Effector memory CD8-positive, alpha-beta T cell (primary cell): Measurements from ENCODE around the gene CACNA2D1.

Source experiments
- ATAC-seq: fragments of 150-1000 bp; cut with Tn5 transposase; replicated peaks from 2 replicates; pipeline ENCODE4 v1.10.0; 2021; ENCODE audit warnings: mild to moderate bottlenecking, moderate library complexity
- DNase-seq, 3 experiments: peaks; one replicate each; pipeline ENCODE4 v3.0.0; 2021
- H3K27ac Mint-ChIP-seq, 2 donors: one replicate each; pipeline ENCODE4 v1.8.0; 2022; ENCODE audit warnings: mild to moderate bottlenecking in 2 of 2, mixed read lengths in 2 of 2, moderate library complexity in 2 of 2
- H3K27me3 Mint-ChIP-seq, 2 donors: one replicate each; pipeline ENCODE4 v1.8.0; 2022; ENCODE audit warnings: mixed read lengths in 2 of 2
- H3K36me3 Mint-ChIP-seq: one replicate; pipeline ENCODE4 v1.8.0; 2022; ENCODE audit warnings: mild to moderate bottlenecking, moderate library complexity, mixed read lengths; ENCODE audit not compliant: insufficient read depth
- H3K4me1 Mint-ChIP-seq, 2 donors: one replicate each; pipeline ENCODE4 v1.8.0; 2022; ENCODE audit warnings: low read depth in 2 of 2, mixed read lengths in 2 of 2
- H3K4me3 Mint-ChIP-seq, 2 donors: one replicate each; pipeline ENCODE4 v1.8.0; 2022; ENCODE audit warnings: mild to moderate bottlenecking in 2 of 2, mixed read lengths in 2 of 2, moderate library complexity in 2 of 2
- H3K9me3 Mint-ChIP-seq, 2 donors: one replicate each; pipeline ENCODE4 v1.8.0; 2022; ENCODE audit warnings: mixed read lengths in 2 of 2
- total RNA-seq, 9 experiments: gene quantifications; one replicate each; lab custom pipeline; 2026; lab: John Stamatoyannopoulos, UW

The CACNA2D1 gene
- 0 to 2.2 (median 0) reads per million in 9 experiments for total RNA-seq

DNA sequence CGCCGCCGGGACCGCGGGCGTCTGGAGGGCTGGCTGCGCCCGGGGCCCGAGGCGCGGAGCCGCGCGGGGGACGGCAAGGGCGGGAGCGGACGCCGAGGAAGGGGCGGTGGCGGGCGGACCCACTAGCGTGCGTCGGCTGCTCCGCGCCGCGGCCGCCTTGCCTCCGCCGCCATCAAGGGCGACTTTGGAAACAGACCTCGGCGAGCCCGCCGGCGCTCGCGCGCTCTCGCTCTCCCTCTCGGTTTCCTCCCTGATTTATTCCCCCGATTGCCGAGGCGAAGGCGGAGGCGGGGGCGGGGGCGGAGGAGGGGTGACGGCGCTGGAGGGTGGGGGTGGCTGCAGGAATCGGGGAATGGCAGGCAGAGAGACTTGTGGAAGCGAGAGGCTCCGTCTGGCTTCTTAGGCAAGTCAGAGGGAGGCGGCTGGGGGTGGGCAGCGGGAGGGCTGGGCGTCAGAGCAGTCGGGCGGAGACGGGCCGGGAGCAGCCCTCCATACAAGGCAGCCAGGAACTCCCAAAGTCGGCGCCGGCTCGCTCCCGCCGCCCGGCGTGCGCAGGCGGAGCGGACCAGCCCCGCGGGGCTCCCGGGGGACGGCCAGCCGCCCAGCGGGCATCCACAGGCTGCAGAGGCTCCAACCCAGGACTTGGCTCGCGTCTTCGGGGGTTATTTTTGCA, at the start of gene CACNA2D1:
Gene CACNA2D1, minus strand, starts transcription at position 231 of the 673 bp plus-strand sequence.
- no peak for ATAC-seq
- Mint-ChIP-seq H3K4me3 (peak within 1 kb of the TSS; percentile 46 to 58), H3K9me3 (peaks cover 0 to 3% of the 10 kb centered on the region in 2 donors), H3K36me3 (peaks cover 3% of the 10 kb centered on the region), H3K27me3 (peaks cover 6 to 34% of the 10 kb centered on the region in 2 donors), H3K4me1 (peaks cover 0 to 5% of the 10 kb centered on the region in 2 donors), H3K27ac (no peak within 1 kb of the TSS)
- no peak for DNase-seq

DNA sequence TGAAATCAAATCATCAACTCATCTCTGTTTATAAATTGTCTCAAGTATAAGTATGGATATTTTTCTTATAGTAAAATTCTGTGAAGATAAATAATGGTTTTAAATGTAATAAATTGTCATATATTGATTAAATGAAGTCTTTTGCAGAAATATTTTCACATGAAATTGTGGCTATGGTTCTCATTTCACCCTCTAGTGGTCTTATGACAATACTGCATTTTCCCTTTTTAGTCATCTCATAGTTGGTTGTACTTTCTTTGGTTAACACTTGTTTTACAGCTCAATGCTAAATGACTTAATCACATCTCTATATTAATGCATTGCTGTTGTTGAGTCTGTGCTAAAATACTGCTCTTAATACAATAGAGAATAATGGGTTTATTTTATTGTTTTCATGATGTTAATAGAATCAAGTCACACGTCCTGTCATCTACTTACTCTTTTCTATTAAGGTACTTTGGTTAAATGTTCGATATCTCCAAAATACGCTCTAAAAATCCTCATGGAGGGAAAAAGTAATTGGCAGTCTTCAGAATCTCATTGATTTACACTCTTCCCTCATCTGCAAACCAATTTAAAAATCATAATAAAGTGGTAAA, 38.0 kb upstream of the CACNA2D1 start:
- Mint-ChIP-seq H3K36me3 (no peaks in the 10 kb centered on the region), H3K27ac (no peak overlapping the region), H3K4me3 (no peak overlapping the region), H3K27me3 (no peaks in the 10 kb centered on the region), H3K4me1 (no peaks in the 10 kb centered on the region), H3K9me3 (peaks cover 0 to 4% of the 10 kb centered on the region in 2 donors)
- ATAC-seq (no peak), DNase-seq (no peak)

DNA sequence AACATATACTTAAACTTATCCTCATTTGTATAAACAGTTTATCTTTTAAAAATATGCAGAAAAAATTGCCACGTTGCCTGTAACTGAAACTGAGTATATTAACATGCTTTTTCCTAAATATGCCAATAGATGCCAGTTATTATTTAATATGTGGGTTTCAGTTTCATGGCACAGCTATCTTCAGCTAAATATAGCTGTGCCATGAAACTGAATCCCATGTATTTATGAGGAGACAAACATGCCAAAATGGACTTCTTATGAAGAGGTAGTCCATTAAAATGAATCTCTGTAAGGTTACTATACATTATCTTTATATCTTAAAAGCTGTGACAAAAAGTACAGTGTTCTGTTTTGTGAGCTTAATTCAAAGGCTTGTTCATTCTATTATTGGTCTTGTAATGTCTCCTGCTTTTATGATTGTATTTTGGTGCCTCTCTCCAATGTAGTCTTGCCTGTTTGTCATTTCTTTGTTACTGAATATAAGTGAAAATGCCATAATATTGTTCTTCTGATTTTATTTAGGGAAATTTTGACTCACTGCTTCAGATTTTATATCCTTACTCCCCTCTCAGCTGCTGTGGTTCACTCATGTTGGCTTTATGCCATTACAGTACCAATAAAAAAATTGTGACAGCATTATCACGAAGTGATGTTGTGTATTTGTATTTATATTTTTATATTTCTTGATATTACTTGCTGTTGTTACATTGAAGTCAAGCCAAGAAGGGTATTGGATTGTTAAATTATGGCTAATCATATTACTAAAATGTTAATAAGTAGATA, 34.3 kb upstream of the CACNA2D1 start:
- ATAC-seq: no peak

DNA sequence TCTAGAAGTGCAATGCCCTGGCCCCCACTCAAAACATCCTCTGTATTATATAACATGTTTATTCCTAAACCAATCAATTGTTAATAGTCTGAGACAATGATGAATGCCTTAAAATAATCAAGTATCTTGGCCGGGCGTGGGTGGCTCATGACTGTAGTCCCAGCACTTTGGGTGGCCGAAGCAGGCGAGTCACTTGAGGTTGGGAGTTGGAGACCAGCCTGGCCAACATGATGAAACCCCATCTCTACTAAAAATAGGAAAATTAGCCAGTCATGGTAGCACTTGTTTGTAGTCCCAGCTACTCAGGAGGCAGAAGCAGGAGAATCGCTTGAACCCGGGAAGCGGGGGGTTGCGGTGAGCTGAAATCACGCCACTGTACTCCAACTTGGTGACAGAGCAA, 29.4 kb upstream of the CACNA2D1 start:
- no peaks in the 10 kb centered on the region for H3K27me3 Mint-ChIP-seq
- no peak for ATAC-seq
- H3K4me1 Mint-ChIP-seq: no peaks in the 10 kb centered on the region
- H3K4me3 Mint-ChIP-seq: no peak overlapping the region
- no peaks in the 10 kb centered on the region for H3K36me3 Mint-ChIP-seq
- DNase-seq: no peak
- no peak overlapping the region for H3K27ac Mint-ChIP-seq
- H3K9me3 Mint-ChIP-seq: peaks cover 0 to 3% of the 10 kb centered on the region in 2 donors

More for the DNA sequence above, 34.3 kb upstream of the CACNA2D1 start:
- no peaks in the 10 kb centered on the region for H3K4me1 Mint-ChIP-seq
- peaks cover 0 to 4% of the 10 kb centered on the region in 2 donors for H3K9me3 Mint-ChIP-seq
- no peak for DNase-seq
- no peaks in the 10 kb centered on the region for H3K27me3 Mint-ChIP-seq
- H3K36me3 Mint-ChIP-seq: no peaks in the 10 kb centered on the region
- no peak overlapping the region for H3K4me3 Mint-ChIP-seq
- no peak overlapping the region for H3K27ac Mint-ChIP-seq

GRCh38 chr7:82471351-82472020, 27.9 kb upstream of the CACNA2D1 start:
- ATAC-seq (no peak), DNase-seq (no peak)
- Mint-ChIP-seq H3K4me3 (no peak overlapping the region), H3K36me3 (no peaks in the 10 kb centered on the region), H3K4me1 (no peaks in the 10 kb centered on the region), H3K27me3 (no peaks in the 10 kb centered on the region), H3K27ac (no peak overlapping the region), H3K9me3 (peaks cover 0 to 3% of the 10 kb centered on the region in 2 donors)

DNA sequence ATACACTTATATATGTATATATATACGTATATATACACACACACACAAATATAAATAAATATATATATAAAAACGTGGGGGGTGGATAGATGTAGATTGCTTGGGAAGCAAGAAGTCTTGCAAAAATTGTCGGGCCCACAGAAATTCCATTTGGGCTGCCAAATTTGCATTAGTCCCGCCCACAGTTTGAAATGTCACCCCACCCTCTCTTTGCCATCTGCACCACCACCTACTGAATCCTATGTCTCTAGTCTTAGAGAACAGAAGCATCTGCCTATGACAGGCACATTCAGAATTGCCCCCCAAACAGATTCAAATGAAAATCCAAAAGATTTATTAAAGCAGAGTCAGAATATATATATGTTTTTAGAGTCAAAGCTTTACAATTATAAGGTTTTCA, 25.6 kb upstream of the CACNA2D1 start:
- Mint-ChIP-seq H3K36me3 (no peaks in the 10 kb centered on the region), H3K9me3 (peaks cover 0 to 5% of the 10 kb centered on the region in 2 donors), H3K4me1 (no peaks in the 10 kb centered on the region), H3K27me3 (no peaks in the 10 kb centered on the region), H3K4me3 (no peak overlapping the region), H3K27ac (no peak overlapping the region)
- ATAC-seq: no peak
- no peak for DNase-seq

DNA sequence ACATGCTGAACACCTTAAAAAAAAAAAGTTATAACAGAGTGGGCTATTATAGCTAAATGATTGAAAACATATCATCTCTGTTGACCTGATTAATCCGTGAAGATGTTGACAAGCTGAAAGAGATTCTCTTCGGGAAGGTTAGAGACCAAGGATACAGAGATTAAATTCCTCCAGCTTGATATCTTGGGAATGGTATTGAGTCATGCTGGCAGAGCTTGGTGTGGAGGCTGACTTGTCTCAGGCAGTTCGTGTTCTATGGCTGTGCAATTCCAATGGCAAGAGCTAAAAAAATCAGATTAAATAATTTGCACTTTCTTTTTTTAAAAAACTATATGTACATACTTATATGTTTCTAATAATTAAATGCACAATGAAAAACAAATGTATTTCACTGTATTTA, 24.9 kb upstream of the CACNA2D1 start:
- Mint-ChIP-seq H3K36me3 (no peaks in the 10 kb centered on the region), H3K4me3 (no peak overlapping the region), H3K4me1 (no peaks in the 10 kb centered on the region), H3K9me3 (peaks cover 0 to 4% of the 10 kb centered on the region in 2 donors), H3K27me3 (no peaks in the 10 kb centered on the region), H3K27ac (no peak overlapping the region)
- DNase-seq (no peak), ATAC-seq (no peak)

GRCh38 chr7:82467020-82467419, 23.4 kb upstream of the CACNA2D1 start:
- DNase-seq (no peak), ATAC-seq (no peak)
- H3K4me1 Mint-ChIP-seq: no peaks in the 10 kb centered on the region
- H3K36me3 Mint-ChIP-seq: no peaks in the 10 kb centered on the region
- peaks cover 0 to 5% of the 10 kb centered on the region in 2 donors for H3K9me3 Mint-ChIP-seq
- no peak overlapping the region for H3K4me3 Mint-ChIP-seq
- no peaks in the 10 kb centered on the region for H3K27me3 Mint-ChIP-seq
- H3K27ac Mint-ChIP-seq: no peak overlapping the region

DNA sequence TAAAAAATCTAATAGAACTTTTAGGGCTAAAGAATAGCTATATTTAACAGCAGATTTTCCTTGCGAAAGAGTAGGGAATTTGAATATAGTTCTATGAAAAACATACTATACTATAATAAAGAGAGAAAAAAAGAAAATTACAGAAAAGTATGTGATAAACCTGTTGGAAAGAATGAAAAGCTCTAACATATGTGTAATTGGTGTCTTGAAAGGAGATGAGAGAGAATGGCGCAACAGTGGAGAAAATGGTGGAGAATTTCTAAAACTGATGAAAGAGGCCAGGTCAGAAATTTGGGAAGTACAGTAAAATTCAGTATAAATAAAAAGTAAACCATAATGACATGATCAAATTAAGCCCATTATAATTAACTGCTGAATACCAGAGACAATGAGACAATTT, 20.8 kb upstream of the CACNA2D1 start:
- Mint-ChIP-seq H3K36me3 (no peaks in the 10 kb centered on the region), H3K4me1 (no peaks in the 10 kb centered on the region), H3K4me3 (no peak overlapping the region), H3K9me3 (peaks cover 0 to 7% of the 10 kb centered on the region in 2 donors), H3K27ac (no peak overlapping the region), H3K27me3 (no peaks in the 10 kb centered on the region)
- ATAC-seq (no peak), DNase-seq (no peak)

- no peak for DNase-seq
- peaks cover 0 to 2% of the 10 kb centered on the region in 2 donors for H3K9me3 Mint-ChIP-seq
- H3K4me1 Mint-ChIP-seq: no peaks in the 10 kb centered on the region
- no peak overlapping the region for H3K27ac Mint-ChIP-seq
- no peaks in the 10 kb centered on the region for H3K27me3 Mint-ChIP-seq
- no peak for ATAC-seq
- no peak overlapping the region for H3K4me3 Mint-ChIP-seq
- no peaks in the 10 kb centered on the region for H3K36me3 Mint-ChIP-seq
These were observed 11.7 kb upstream of the CACNA2D1 start for GRCh38 chr7:82455295-82455694.

DNA sequence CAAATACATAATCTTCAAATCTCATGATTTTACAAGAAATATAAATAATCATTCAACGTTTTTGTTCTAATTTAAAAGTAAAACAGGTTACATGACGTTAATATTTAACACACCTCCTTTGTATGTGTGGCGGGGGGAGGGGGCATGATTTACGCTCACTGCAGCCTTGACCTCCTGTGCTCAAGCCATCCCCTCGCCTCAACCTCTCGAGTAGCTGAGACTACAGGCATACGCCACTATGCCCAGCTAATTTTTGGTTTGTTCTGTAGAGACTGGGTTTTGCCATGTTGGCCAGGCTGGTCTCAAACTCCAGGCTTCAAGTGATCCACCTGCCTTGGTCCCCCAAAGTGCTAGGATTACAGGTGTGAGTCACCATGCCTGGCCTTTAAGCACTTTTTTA, 7.2 kb upstream of the CACNA2D1 start:
- DNase-seq (no peak), ATAC-seq (no peak)
- H3K27ac Mint-ChIP-seq: no peak overlapping the region
- H3K27me3 Mint-ChIP-seq: no peaks in the 10 kb centered on the region
- no peaks in the 10 kb centered on the region for H3K9me3 Mint-ChIP-seq
- no peak overlapping the region for H3K4me3 Mint-ChIP-seq
- no peaks in the 10 kb centered on the region for H3K36me3 Mint-ChIP-seq
- H3K4me1 Mint-ChIP-seq: no peaks in the 10 kb centered on the region

DNA sequence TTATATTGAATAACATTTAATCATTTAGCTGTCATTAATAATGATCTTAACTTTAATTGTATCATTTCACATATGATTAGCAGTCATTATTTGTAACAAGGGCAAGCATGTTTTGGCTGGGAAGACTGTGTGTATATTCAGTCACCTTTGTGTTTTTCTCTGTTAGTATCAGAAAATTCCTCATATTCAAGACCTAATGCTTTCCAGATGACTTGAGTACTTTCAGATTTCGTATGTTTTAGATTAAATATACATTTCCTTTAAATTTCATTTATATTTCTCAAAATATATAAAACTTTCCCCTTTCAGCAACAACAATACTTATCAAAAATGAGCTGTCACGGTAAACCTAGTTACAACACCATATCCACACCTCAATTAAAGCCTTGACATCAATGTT, 6.3 kb upstream of the CACNA2D1 start:
- Mint-ChIP-seq H3K36me3 (no peaks in the 10 kb centered on the region), H3K9me3 (peaks cover 0 to 3% of the 10 kb centered on the region in 2 donors), H3K4me3 (no peak overlapping the region), H3K4me1 (no peaks in the 10 kb centered on the region), H3K27ac (no peak overlapping the region), H3K27me3 (peaks cover 6 to 8% of the 10 kb centered on the region in 2 donors)
- DNase-seq (no peak), ATAC-seq (no peak)

DNA sequence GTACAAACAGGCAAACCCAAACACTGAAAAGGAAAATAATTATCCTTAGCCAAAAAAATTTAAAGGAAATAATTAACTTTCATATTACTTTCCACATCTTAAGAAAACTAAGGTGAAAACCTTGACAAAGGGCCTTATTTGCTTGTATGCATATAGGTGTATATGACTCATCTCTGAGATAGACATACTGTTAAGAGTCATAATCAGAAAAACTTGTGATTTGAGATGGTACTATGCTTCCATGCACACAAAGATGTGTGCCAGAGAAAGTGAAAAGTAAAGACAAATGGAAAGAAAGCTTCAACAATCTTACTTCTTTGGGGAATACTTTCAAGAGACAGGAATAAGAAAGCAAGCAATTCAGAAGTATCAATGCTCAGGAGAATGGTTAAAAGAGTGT, 3.3 kb upstream of the CACNA2D1 start:
- H3K27me3 Mint-ChIP-seq: peaks cover 6 to 30% of the 10 kb centered on the region in 2 donors
- peaks cover 0 to 3% of the 10 kb centered on the region in 2 donors for H3K9me3 Mint-ChIP-seq
- no peak overlapping the region for H3K27ac Mint-ChIP-seq
- H3K4me1 Mint-ChIP-seq: peaks cover 0 to 5% of the 10 kb centered on the region in 2 donors
- no peak for DNase-seq
- peaks cover 2% of the 10 kb centered on the region for H3K36me3 Mint-ChIP-seq
- no peak for ATAC-seq
- H3K4me3 Mint-ChIP-seq: no peak overlapping the region
